ENCODE data around the gene ZNF277. TPM values are rescaled to one million over a fixed set of nuclear protein-coding genes. Genes with fewer than 3 reads are reported as not detected.

The ZNF277 gene
- total and polyA plus RNA-seq, 2 experiments from 2014 or later, result 10.0 to 34.6 TPM

DNA sequence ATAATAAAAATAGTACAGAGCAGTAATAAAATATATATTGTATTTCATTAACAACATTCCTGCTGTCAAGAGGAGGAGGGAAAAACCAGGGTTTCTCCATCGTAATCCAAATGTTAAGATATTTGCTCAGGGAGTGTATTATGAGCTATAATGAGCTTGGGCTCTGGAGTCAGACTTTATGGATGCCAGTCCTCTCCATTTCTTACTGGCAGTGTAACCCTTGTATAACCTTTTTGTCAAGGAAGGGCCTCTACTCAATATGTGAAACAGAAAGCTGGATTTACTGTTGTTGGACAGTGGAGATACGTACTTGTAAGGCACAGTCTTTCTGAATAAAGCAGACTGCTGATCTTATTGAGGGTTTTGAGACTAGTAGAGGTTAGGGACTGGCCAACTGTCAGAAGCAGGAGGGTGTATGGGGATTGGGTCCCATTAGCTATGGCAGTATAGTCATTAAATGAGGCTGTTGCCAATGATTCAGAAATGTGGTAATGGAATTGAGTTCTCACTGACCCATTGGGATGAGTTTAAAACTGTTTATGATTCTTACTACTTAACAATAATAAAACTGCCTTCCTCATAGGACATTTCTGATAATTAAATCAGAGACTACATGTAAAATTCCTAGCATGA, 56.5 kb downstream of the ZNF277 start:
- peaks cover 7% of the 10 kb centered on the region for H3K4me1 ChIP-seq (ENCODE audit: insufficient read depth)
- no peaks in the 10 kb centered on the region for H3K36me3 ChIP-seq (replicated peaks; ENCODE audit: insufficient read depth, low read depth)
- peak overlapping the region; percentile 33 for H3K27ac ChIP-seq
- peak overlapping the region; percentile 27 for H3K4me2 ChIP-seq
- H3K27me3 ChIP-seq, result no peaks in the 10 kb centered on the region
- 57% methylated on average over 2 of the region's 2 CpGs for WGBS (ENCODE audit: low lambda C conversion rate, missing lambda C conversion rate)
- H2AFZ ChIP-seq, result no peak overlapping the region
- TF ChIP-seq CTCF (IDR thresholded peaks at IDR 0.05; ENCODE audit: poor library complexity), result no peak
- no peak for TF ChIP-seq EZH2phosphoT487 (IDR thresholded peaks at IDR 0.05; ENCODE audit: low read depth, severe bottlenecking, unreplicated experiment)
- TF ChIP-seq EZH2 (IDR thresholded peaks at IDR 0.05; ENCODE audit: borderline replicate concordance), result no peak
- no peak for DNase-seq (ENCODE audit: low spot score)
- no peaks in the 10 kb centered on the region for H3K9me2 ChIP-seq (replicated peaks; ENCODE audit: insufficient read depth)
- H3K9me3 ChIP-seq (ENCODE audit: low read depth), result no peaks in the 10 kb centered on the region
- H3K79me2 ChIP-seq, result peaks cover 20% of the 10 kb centered on the region
- H4K20me1 ChIP-seq (ENCODE audit: insufficient read depth, poor library complexity, severe bottlenecking), result no peaks in the 10 kb centered on the region
- no peak overlapping the region for H3K4me3 ChIP-seq

GRCh38 chr7:112263519-112263918, 57.0 kb downstream of the ZNF277 start:
- Histone ChIP-seq H3K9me3 (ENCODE audit: low read depth) (no peaks in the 10 kb centered on the region), H3K27me3 (no peaks in the 10 kb centered on the region), H3K9me2 (replicated peaks; ENCODE audit: insufficient read depth) (no peaks in the 10 kb centered on the region), H2AFZ (no peak overlapping the region), H3K27ac (no peak overlapping the region), H3K79me2 (peaks cover 22% of the 10 kb centered on the region), H4K20me1 (ENCODE audit: insufficient read depth, poor library complexity, severe bottlenecking) (no peaks in the 10 kb centered on the region), H3K4me2 (no peak overlapping the region), H3K36me3 (replicated peaks; ENCODE audit: insufficient read depth, low read depth) (no peaks in the 10 kb centered on the region), H3K4me1 (ENCODE audit: insufficient read depth) (peaks cover 7% of the 10 kb centered on the region), H3K4me3 (no peak overlapping the region)
- DNase-seq (ENCODE audit: low spot score), result no peak
- TF ChIP-seq CTCF (IDR thresholded peaks at IDR 0.05; ENCODE audit: poor library complexity), result no peak
- TF ChIP-seq EZH2 (IDR thresholded peaks at IDR 0.05; ENCODE audit: borderline replicate concordance), result no peak
- no peak for TF ChIP-seq EZH2phosphoT487 (IDR thresholded peaks at IDR 0.05; ENCODE audit: low read depth, severe bottlenecking, unreplicated experiment)

DNA sequence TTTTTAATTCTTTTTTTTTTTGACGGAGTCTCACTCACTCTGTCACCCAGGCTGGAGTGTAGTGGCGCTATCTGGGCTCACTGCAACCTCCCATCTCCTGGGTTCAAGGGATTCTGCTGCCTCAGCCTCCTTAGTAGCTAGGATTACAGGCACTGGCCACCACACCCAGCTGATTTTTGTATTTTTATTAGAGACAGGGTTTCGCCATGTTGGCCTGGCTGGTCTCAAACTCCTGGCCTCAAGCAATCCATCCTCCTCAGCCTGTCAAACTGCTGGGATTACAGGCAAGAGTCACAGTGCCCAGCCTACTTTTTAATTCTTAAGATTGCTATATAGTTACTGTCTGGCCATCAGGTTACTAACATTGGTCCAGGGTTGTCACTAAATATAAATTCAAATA, 59.6 kb downstream of the ZNF277 start:
- Histone ChIP-seq H3K79me2 (peaks cover 25% of the 10 kb centered on the region), H2AFZ (no peak overlapping the region), H3K4me1 (ENCODE audit: insufficient read depth) (peaks cover 7% of the 10 kb centered on the region), H4K20me1 (ENCODE audit: insufficient read depth, poor library complexity, severe bottlenecking) (no peaks in the 10 kb centered on the region), H3K9me3 (ENCODE audit: low read depth) (no peaks in the 10 kb centered on the region), H3K36me3 (replicated peaks; ENCODE audit: insufficient read depth, low read depth) (no peaks in the 10 kb centered on the region), H3K9me2 (replicated peaks; ENCODE audit: insufficient read depth) (no peaks in the 10 kb centered on the region), H3K27me3 (no peaks in the 10 kb centered on the region), H3K27ac (no peak overlapping the region), H3K4me3 (no peak overlapping the region), H3K4me2 (no peak overlapping the region)
- 97% methylated on average over 3 of the region's 3 CpGs for WGBS (ENCODE audit: low lambda C conversion rate, missing lambda C conversion rate)
- TF ChIP-seq EZH2phosphoT487 (IDR thresholded peaks at IDR 0.05; ENCODE audit: low read depth, severe bottlenecking, unreplicated experiment), result no peak
- TF ChIP-seq EZH2 (IDR thresholded peaks at IDR 0.05; ENCODE audit: borderline replicate concordance), result no peak
- no peak for TF ChIP-seq CTCF (IDR thresholded peaks at IDR 0.05; ENCODE audit: poor library complexity)
- DNase-seq (ENCODE audit: low spot score), result no peak

Data from hepatocyte (in vitro differentiated cells).